ENCODE data around the gene SSX2IP.
"Not testable (repeated sequence)": the region's sequence is repeated elsewhere in the genome, so short reads cannot be mapped to it uniquely, and the experiment has no call there.

SSX2IP gene

DNA sequence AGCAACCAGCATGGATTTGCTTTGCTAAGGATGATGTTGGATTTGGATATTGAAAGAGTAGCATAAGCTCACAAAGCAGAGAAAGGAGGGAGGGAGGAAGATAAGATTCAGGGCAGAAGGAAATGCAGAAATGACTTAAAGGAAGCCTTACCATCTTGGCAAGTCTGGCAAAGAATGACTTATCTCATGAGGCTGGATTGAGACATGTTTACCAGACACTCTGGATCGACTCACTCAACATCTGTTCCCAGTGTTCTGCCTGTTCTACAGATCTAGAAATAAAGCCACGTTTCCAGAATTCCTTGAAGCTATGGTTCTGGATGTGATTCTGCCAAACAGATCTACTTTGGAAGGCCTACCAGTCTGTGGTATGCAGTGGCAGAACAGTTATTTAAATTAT is 77.2 kb downstream of the SSX2IP start:
- no peak for DNase-seq

DNA sequence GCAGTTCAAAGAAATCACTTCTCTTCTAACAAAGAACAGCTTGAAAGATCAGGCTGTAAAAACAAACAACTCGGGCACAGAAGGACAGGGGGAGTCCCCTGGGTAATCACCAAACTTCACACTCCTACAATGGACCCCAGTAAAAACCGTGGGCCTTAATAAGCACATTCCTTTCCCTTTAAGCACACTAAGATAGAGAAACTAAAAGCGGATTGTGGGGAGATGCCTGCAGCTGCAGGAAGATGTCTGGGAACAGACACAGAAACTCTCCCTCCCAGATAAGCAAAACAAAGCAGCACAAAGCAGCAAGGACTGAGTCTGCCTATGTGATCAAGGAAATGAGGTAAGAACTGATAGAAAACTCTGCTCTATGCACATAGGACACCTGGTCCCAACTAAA is 78.5 kb downstream of the SSX2IP start:
- no peak for DNase-seq

DNA sequence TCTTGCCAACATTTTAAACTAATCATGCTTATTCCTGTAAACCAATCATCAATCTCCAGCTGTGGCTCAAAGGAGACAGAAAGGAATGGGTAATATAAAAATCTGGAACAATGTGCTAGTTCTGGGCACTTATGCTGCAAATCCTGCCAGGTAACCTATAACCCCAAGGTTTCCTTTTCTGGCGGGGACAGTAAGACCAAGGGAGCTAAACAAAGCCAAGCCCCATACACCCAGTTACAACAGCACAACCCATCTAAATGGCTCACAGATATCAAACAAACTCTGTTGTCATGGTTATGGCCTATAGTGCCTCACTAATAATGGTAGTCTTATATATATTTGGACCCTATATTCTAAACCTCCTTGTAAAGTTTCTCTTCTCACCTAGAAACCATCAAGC is 79.2 kb downstream of the SSX2IP start:
- no peak for DNase-seq

DNA sequence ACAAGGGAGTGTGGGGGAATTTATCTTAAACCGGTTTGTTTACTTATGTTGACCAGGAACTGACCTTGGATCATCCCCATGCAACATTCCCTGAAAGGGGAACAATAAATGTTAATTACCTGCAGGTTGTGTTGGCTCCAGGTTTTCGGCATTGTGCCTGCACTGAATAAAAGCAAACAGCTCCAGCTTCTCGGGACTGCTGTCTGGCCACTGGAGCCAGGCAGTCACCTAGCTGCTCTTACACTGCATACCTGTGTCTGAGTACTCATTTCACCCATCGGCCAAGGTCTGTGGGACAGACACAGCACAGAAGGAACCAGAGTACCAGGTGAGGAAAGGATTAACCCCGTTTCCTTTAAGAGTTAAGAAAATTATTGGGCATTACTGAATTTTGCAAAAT is 83.3 kb downstream of the SSX2IP start:
- no peak for DNase-seq

DNA sequence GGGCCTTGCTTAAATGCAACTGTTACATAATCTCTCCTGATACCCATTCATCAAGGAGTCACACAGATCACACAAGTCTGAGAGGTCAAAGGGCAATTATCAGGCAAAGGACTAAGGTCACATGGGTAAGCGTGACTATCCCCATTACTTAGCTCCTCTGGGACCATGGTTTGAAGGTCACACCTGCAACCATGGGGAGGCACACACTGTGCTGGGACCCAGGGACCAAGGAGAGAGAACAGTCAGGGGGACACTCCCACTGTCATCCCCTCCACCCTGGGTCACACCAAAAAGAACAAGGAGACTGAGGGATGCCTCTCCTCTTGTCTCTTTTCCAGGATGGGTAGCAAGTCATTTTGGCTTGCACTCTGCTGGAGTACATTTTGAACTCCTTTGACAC is 85.1 kb downstream of the SSX2IP start:
- DNase-seq = no peak

DNA sequence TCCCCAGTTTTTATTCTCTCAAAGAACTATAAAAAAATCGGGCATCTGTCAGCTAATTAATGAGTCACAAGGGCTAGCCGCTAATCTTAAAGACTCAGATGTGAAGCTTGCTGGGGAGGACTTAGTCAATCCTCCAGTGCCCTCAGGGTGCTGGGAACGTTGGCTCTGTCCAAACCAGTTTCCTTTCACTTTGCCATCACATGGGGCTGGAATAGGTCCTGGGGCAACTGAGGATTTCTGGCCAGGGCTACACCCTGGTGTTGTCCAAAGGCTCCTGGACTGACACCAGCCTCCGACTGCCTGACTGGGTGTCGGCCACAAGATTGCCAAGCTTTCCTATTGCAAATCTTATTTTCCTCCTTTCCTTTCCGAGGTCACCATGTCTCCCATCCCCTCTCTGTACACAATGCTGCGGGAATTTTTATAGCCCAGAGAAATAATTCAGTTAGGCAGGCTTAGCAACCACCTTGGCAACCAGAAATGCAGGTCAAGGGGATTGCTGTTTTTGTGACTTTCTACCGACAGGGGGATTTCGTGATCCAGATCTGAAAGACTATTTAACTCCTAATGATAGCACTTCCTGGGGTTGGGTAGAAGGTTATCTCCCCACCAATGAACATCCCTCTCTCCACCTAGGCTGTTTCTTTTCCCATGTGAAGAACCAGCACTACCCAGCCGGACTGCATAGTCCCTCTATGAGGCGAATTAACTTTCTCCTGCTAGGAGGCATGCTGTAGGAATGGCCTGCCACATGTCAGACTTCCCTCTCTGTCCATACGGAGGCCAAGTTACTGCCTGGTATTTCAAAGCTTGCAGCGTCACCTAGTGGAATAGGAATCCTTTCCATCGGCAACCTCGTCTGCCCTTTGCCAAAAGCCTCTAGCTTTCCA is 86.1 kb downstream of the SSX2IP start:
- DNase-seq = no peak

DNA sequence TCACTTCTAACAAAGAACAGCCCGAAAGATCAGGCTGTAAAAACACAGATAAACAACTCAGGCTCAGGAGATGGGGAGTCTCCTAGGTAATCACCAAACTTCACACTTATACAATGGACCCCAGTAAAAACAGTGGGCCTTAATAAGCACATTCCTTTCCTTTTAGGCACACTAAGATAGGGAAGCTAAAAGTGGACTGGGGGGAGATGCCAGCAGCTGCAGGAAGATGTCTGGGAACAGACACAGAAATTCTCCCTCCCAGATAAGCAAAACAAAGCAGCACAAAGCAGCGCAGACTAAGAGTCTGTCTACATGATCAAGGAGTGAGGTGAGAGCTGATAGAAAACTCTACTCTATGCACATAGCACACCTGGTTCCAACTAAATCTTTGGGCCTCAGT is 87.0 kb downstream of the SSX2IP start:
- DNase-seq = no peak

DNA sequence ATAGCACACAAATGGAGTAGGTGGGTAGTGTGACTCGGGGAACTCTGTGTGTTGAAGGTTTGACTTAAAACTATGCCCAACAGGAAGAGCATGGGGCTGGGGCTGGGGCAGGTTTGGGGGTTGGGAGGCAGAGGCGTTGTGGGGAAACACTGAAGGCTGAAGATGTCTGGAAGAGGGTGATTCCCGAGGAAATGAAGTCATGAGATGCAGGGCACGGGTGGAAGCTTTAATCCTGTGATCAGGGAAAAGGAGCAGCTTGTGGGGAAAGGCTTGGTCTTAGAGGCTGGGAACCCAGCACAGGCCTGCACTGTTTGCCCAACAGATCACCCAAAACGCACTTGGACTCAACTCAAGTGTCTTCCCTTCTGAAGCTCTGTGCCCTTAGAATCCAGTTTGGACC is 89.5 kb downstream of the SSX2IP start:
- DNase-seq = no peak

DNA sequence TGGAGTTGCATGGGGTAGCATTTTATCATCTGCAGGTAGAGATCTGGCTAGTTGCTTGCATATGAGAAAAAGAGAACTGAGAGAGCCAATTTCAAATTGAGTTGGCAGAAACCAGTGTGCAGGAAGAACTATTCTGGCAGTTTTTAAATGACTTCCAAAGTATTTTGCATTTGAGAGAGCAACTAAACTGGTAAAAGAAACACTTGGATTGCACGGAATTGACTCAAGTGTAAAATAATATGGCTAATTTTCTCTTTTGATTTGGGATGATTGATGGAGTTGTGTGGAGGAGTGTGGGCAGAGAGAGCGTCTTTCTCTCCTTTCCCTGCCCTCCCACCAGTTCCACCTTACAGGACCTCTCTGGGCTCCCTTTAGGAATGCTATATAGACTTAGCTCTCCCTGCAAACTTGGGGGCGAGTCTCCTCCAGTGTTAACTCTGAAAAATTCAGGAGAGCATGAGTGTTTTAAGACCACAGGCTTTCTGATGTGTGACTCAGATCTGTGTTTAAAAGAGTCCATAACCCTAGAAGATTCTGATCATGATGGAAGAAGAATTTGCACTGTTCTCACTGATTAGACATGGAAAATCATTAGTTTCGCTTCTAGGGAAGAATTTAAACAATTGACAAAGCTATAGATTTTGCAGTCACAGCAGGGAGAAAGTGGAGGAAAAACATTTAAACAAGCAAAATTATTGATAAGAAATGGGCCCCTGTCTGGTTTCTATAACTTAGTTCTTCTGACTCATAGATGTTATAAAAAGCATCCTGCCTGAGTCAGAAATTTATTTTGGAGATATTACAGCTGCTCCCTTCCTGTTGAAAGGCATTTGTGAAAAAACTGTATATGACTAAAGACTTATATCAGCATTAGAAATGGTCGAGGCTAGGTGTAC is 91.2 kb downstream of the SSX2IP start:
- no peak for DNase-seq

DNA sequence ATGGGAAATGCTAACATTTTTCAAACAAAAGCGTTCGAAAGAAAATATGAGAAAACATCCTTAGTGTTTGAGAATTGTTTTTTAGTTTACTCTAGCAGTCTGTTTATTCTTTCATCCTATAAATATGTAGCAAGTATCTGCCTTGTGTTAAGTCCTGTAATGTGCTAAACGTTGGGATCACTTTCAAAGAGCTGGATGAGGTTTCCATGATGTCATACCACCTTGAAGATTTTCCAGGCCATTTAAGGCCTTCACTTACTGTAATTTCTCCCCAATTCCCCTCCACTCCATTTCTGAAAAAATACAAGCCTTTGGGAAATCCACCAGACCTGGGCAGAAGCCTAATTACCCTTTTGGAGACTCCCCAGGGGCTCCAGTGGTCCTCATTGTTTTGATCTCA is 91.8 kb downstream of the SSX2IP start:
- no peak for DNase-seq

DNA sequence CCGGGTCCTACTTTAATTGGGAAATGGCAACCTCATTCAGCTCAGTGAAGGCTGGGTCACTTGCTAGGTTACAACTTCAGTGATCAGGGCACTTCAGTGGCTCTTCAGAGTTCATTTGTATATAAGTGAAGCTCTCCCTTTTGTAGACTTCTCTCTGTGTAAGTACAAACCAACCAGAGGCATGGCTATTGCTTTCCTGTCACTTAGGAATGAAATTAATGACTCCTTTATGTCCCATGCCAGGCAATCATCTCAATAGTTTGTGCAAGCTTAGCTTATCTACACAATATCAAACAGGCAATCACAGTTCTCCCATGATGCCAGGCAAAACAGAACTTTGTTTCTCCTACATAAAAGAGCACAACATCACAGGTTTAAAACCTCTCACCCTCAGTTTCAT is 93.2 kb downstream of the SSX2IP start:
- DNase-seq = no peak

DNA sequence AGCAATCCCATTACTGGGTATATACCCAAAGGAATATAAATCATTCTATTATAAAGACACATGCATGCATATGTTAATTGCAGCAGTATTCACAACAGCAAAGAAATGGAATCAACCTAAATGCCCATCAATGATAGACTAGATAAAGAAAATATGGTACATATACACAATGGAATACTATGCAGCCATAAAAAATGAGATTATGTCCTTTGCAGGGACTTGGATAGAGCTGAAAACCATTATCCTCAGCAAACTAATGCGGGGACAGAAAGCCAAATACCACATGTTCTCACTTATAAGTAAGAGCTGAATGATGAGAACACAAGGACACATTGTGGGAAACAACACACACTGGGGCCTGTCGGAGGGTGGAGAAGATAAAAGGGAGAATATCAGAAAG is 95.3 kb downstream of the SSX2IP start:
- not testable (repeated sequence) for DNase-seq

Data from femur (tissue), 1 donor.